NCI-H524 treated with DMSO at 0.1 percent for 48 hours (cell line): Measurements from ENCODE around the gene KIT.
A peak's percentile ranks its signal among the peaks of the same experiment; 100 is the strongest.
"Not testable (repeated sequence)": the region's sequence is repeated elsewhere in the genome, so short reads cannot be mapped to it uniquely, and the experiment has no call there.

Experiments used
- DNase-seq: peaks from one replicate; lab custom pipeline; 2025; lab: John Stamatoyannopoulos, UW

The KIT gene

GRCh38 chr4:54657551-54658251, at the start of gene KIT:
KIT (plus strand) TSS chr4:54657957; CDS start chr4:54658015, 58 bp downstream.
- peak; percentile 25 for DNase-seq

- no peak for DNase-seq
These were observed 48.4 kb upstream of the KIT start for GRCh38 chr4:54609310-54609709.

GRCh38 chr4:54614149-54614548, 43.6 kb upstream of the KIT start:
- no peak for DNase-seq

GRCh38 chr4:54620773-54621172, 37.0 kb upstream of the KIT start:
- DNase-seq: no peak

- no peak for DNase-seq
These were observed 32.4 kb upstream of the KIT start for GRCh38 chr4:54625391-54625790.

GRCh38 chr4:54626113-54626512, 31.6 kb upstream of the KIT start:
- no peak for DNase-seq

- no peak for DNase-seq
These were observed 25.2 kb upstream of the KIT start for GRCh38 chr4:54632537-54632936.

- not testable (repeated sequence) for DNase-seq
These were observed 24.5 kb upstream of the KIT start for GRCh38 chr4:54633102-54633740.

GRCh38 chr4:54635318-54635717, 22.4 kb upstream of the KIT start:
- DNase-seq: no peak

- DNase-seq: no peak
These were observed 20.4 kb upstream of the KIT start for GRCh38 chr4:54637325-54637724.

- not testable (repeated sequence) for DNase-seq
These were observed 16.7 kb upstream of the KIT start for GRCh38 chr4:54641101-54641500.

- DNase-seq: no peak
These were observed 14.6 kb upstream of the KIT start for GRCh38 chr4:54643172-54643571.

- no peak for DNase-seq
These were observed 13.6 kb upstream of the KIT start for GRCh38 chr4:54643958-54644751.

GRCh38 chr4:54645830-54646229, 11.9 kb upstream of the KIT start:
- DNase-seq: no peak

- DNase-seq: no peak
These were observed 10.7 kb upstream of the KIT start for GRCh38 chr4:54647070-54647469.

- DNase-seq: no peak
These were observed 6.7 kb upstream of the KIT start for GRCh38 chr4:54651050-54651449.

- DNase-seq: no peak
These were observed 3.0 kb upstream of the KIT start for GRCh38 chr4:54654753-54655152.

GRCh38 chr4:54657185-54657550, 589 bp upstream of the KIT start:
- no peak for DNase-seq

GRCh38 chr4:54658252-54659093, 716 bp downstream of the KIT start:
- DNase-seq: no peak

- no peak for DNase-seq
These were observed 1.6 kb downstream of the KIT start for GRCh38 chr4:54659313-54659712.

GRCh38 chr4:54659749-54660535, 2.2 kb downstream of the KIT start:
- DNase-seq: no peak
